ENCODE results near the gene C1orf159.

Gene C1orf159

DNA sequence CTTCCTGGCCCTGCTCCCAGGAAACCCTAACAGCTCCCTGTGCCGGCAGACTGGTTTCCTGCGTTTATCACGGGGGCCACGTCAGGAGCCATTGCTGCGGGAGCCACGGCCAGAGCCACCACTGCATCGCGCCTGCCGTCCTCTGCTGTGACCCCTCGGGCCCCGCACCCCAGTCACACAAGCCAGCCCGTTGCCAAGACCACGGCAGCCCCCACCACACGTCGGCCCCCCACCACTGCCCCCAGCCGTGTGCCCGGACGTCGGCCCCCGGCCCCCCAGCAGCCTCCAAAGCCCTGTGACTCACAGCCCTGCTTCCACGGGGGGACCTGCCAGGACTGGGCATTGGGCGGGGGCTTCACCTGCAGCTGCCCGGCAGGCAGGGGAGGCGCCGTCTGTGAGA, 67.9 kb downstream of the C1orf159 start:
- DNase-seq = no peak
- TF ChIP-seq EZH2 (IDR thresholded peaks at IDR 0.05; ENCODE audit: borderline replicate concordance, low read depth, low read length, severe bottlenecking) = no peak
- TF ChIP-seq, protein P1, sequence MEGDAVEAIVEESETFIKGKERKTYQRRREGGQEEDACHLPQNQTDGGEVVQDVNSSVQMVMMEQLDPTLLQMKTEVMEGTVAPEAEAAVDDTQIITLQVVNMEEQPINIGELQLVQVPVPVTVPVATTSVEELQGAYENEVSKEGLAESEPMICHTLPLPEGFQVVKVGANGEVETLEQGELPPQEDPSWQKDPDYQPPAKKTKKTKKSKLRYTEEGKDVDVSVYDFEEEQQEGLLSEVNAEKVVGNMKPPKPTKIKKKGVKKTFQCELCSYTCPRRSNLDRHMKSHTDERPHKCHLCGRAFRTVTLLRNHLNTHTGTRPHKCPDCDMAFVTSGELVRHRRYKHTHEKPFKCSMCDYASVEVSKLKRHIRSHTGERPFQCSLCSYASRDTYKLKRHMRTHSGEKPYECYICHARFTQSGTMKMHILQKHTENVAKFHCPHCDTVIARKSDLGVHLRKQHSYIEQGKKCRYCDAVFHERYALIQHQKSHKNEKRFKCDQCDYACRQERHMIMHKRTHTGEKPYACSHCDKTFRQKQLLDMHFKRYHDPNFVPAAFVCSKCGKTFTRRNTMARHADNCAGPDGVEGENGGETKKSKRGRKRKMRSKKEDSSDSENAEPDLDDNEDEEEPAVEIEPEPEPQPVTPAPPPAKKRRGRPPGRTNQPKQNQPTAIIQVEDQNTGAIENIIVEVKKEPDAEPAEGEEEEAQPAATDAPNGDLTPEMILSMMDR (IDR thresholded peaks at IDR 0.05; ENCODE audit: borderline replicate concordance, extremely low read depth, low read length, poor library complexity, severe bottlenecking) = no peak
- Histone ChIP-seq H3K4me2 (ENCODE audit: insufficient read depth, low read length) (no peak overlapping the region), H4K20me1 (ENCODE audit: insufficient read depth, low read length) (peaks cover 9% of the 10 kb centered on the region; the same call in 1 of the 2 replicates), H3K36me3 (ENCODE audit: insufficient read depth, low read length) (peaks cover 22% of the 10 kb centered on the region), H3K9me3 (ENCODE audit: insufficient read depth, low read length, severe bottlenecking) (no peaks in the 10 kb centered on the region), H3K4me1 (ENCODE audit: insufficient read depth, low read length) (no peaks in the 10 kb centered on the region), H3K4me3 (ENCODE audit: low read depth in 1 of 2, low read length in 2 of 2) (no peak overlapping the region), H3K79me2 (ENCODE audit: insufficient read depth, low read length) (no peaks in the 10 kb centered on the region), H3K27ac (ENCODE audit: low read length) (no peak overlapping the region), H3K9ac (ENCODE audit: low read depth, low read length) (no peak overlapping the region), H2AFZ (ENCODE audit: low read depth, low read length) (no peak overlapping the region), H3K27me3 (ENCODE audit: insufficient read depth, low read length, poor library complexity) (no peaks in the 10 kb centered on the region)
- ATAC-seq (ENCODE audit: insufficient read depth, low read depth) = no peak

DNA sequence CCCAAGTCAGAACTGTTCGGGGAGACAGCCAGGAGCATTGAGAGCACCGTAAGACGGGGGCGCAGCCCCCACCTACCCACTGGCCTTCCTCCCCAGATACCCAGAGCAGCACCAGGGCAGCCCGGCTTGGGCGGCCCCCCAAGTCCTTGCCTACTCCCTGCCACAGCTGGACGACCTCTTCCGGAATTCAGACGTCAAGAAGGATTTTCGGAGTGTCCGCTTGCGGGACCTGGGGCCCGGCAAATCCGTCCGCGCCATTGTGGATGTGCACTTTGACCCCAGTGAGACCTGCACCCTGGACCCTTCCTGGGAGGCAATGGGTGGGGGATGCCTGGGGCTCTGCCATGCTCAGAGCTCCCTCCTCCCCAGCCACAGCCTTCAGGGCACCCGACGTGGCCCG, 68.5 kb downstream of the C1orf159 start:
- no peaks in the 10 kb centered on the region for H3K4me1 ChIP-seq (ENCODE audit: insufficient read depth, low read length)
- DNase-seq (no peak), ATAC-seq (ENCODE audit: insufficient read depth, low read depth) (no peak)
- no peak overlapping the region for H3K9ac ChIP-seq (ENCODE audit: low read depth, low read length)
- no peaks in the 10 kb centered on the region for H3K9me3 ChIP-seq (ENCODE audit: insufficient read depth, low read length, severe bottlenecking)
- no peak overlapping the region for H3K27ac ChIP-seq (ENCODE audit: low read length)
- H3K36me3 ChIP-seq (ENCODE audit: insufficient read depth, low read length) = peaks cover 21% of the 10 kb centered on the region
- peaks cover 9% of the 10 kb centered on the region; the same call in 1 of the 2 replicates for H4K20me1 ChIP-seq (ENCODE audit: insufficient read depth, low read length)
- no peaks in the 10 kb centered on the region for H3K79me2 ChIP-seq (ENCODE audit: insufficient read depth, low read length)
- H3K27me3 ChIP-seq (ENCODE audit: insufficient read depth, low read length, poor library complexity) = no peaks in the 10 kb centered on the region
- H3K4me2 ChIP-seq (ENCODE audit: insufficient read depth, low read length) = no peak overlapping the region
- H2AFZ ChIP-seq (ENCODE audit: low read depth, low read length) = no peak overlapping the region
- TF ChIP-seq EZH2 (IDR thresholded peaks at IDR 0.05; ENCODE audit: borderline replicate concordance, low read depth, low read length, severe bottlenecking) = no peak
- TF ChIP-seq, protein P1 (IDR thresholded peaks at IDR 0.05; ENCODE audit: borderline replicate concordance, extremely low read depth, low read length, poor library complexity, severe bottlenecking) = no peak
- no peak overlapping the region for H3K4me3 ChIP-seq (ENCODE audit: low read depth in 1 of 2, low read length in 2 of 2)

DNA sequence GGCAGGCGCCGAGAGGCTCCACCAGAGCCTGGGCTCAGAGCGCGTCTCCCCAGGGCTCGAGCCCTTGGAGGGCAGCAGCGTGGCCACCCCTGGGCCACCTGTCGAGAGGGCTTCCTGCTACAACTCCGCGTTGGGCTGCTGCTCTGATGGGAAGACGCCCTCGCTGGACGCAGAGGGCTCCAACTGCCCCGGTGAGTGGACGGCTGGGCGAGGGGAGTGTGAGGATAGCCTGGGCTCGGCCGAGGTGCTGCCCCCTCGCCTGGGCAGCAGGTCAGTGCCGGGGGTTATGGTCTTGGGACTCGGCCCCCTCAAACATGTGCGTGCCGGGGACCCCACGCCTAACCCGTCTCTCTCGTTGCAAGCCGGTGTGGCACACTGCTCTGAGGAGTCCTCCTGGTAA, 69.1 kb downstream of the C1orf159 start:
- Histone ChIP-seq H3K4me2 (ENCODE audit: insufficient read depth, low read length) (no peak overlapping the region), H3K9me3 (ENCODE audit: insufficient read depth, low read length, severe bottlenecking) (no peaks in the 10 kb centered on the region), H3K27ac (ENCODE audit: low read length) (no peak overlapping the region), H3K4me1 (ENCODE audit: insufficient read depth, low read length) (no peaks in the 10 kb centered on the region), H2AFZ (ENCODE audit: low read depth, low read length) (no peak overlapping the region), H3K27me3 (ENCODE audit: insufficient read depth, low read length, poor library complexity) (no peaks in the 10 kb centered on the region), H3K4me3 (ENCODE audit: low read depth in 1 of 2, low read length in 2 of 2) (no peak overlapping the region), H3K79me2 (ENCODE audit: insufficient read depth, low read length) (no peaks in the 10 kb centered on the region), H4K20me1 (ENCODE audit: insufficient read depth, low read length) (peaks cover 15% of the 10 kb centered on the region; the same call in 1 of the 2 replicates), H3K36me3 (ENCODE audit: insufficient read depth, low read length) (peaks cover 17% of the 10 kb centered on the region), H3K9ac (ENCODE audit: low read depth, low read length) (no peak overlapping the region)
- ATAC-seq (ENCODE audit: insufficient read depth, low read depth) = no peak
- DNase-seq = no peak
- no peak for TF ChIP-seq EZH2 (IDR thresholded peaks at IDR 0.05; ENCODE audit: borderline replicate concordance, low read depth, low read length, severe bottlenecking)
- TF ChIP-seq, protein P1 (IDR thresholded peaks at IDR 0.05; ENCODE audit: borderline replicate concordance, extremely low read depth, low read length, poor library complexity, severe bottlenecking) = no peak

GRCh38 chr1:1046243-1046642, 69.6 kb downstream of the C1orf159 start:
- Histone ChIP-seq H3K79me2 (ENCODE audit: insufficient read depth, low read length) (no peaks in the 10 kb centered on the region), H3K27me3 (ENCODE audit: insufficient read depth, low read length, poor library complexity) (no peaks in the 10 kb centered on the region), H3K9me3 (ENCODE audit: insufficient read depth, low read length, severe bottlenecking) (no peaks in the 10 kb centered on the region), H3K4me3 (ENCODE audit: low read depth in 1 of 2, low read length in 2 of 2) (no peak overlapping the region), H4K20me1 (ENCODE audit: insufficient read depth, low read length) (peaks cover 17% of the 10 kb centered on the region), H3K4me2 (ENCODE audit: insufficient read depth, low read length) (no peak overlapping the region), H3K27ac (ENCODE audit: low read length) (no peak overlapping the region), H3K9ac (ENCODE audit: low read depth, low read length) (no peak overlapping the region), H2AFZ (ENCODE audit: low read depth, low read length) (no peak overlapping the region), H3K4me1 (ENCODE audit: insufficient read depth, low read length) (peaks cover 1% of the 10 kb centered on the region; the same call in 1 of the 2 replicates), H3K36me3 (ENCODE audit: insufficient read depth, low read length) (peaks cover 17% of the 10 kb centered on the region)
- ATAC-seq (ENCODE audit: insufficient read depth, low read depth) (no peak), DNase-seq (no peak)
- TF ChIP-seq, protein P1 (IDR thresholded peaks at IDR 0.05; ENCODE audit: borderline replicate concordance, extremely low read depth, low read length, poor library complexity, severe bottlenecking) = no peak
- no peak for TF ChIP-seq EZH2 (IDR thresholded peaks at IDR 0.05; ENCODE audit: borderline replicate concordance, low read depth, low read length, severe bottlenecking)

Measured in DND-41 (cell line).